ENCODE measurements around the gene AK8. TPM values are rescaled to one million over a fixed set of nuclear protein-coding genes. Genes with fewer than 3 reads are reported as not detected.
A peak's percentile ranks its signal among the peaks of the same experiment; 100 is the strongest.

Gene AK8
- total and polyA plus RNA-seq, 4 donors, result 2.3 to 5.3 (median 3.9) TPM

GRCh38 chr9:132833550-132834121 lies 44.4 kb downstream of the AK8 start:
- Histone ChIP-seq H3K4me3 (ENCODE audit: low read depth, low read length) (no peak overlapping the region), H3K27me3 (ENCODE audit: control insufficient read depth, insufficient read depth, low read length) (peaks cover 10% of the 10 kb centered on the region), H3K36me3 (ENCODE audit: control insufficient read depth, insufficient read depth, low read length) (no peaks in the 10 kb centered on the region), H3K9me3 (ENCODE audit: control insufficient read depth, insufficient read depth, low read length) (no peaks in the 10 kb centered on the region), H3K4me1 (ENCODE audit: control insufficient read depth, insufficient read depth, low read length) (peaks cover 15% of the 10 kb centered on the region), H3K27ac (ENCODE audit: low read depth, low read length) (no peak overlapping the region)
- 11% methylated on average over 19 of the region's 24 CpGs for WGBS (ENCODE audit: insufficient coverage)
- DNase-seq (ENCODE audit: low read depth in 4 of 6, low spot score in 6 of 6), result peak in 2 of 6 donors; percentile 60 to 80

- no peak for DNase-seq (ENCODE audit: low read depth in 4 of 6, low spot score in 6 of 6)
- Histone ChIP-seq H3K36me3 (ENCODE audit: control insufficient read depth, insufficient read depth, low read length) (peaks cover 4% of the 10 kb centered on the region), H3K4me3 (ENCODE audit: low read depth, low read length) (no peak overlapping the region), H3K27ac (ENCODE audit: low read depth, low read length) (no peak overlapping the region), H3K4me1 (ENCODE audit: control insufficient read depth, insufficient read depth, low read length) (peaks cover 15% of the 10 kb centered on the region), H3K9me3 (ENCODE audit: control insufficient read depth, insufficient read depth, low read length) (no peaks in the 10 kb centered on the region), H3K27me3 (ENCODE audit: control insufficient read depth, insufficient read depth, low read length) (peaks cover 10% of the 10 kb centered on the region)
- 85% methylated on average over 4 of the region's 9 CpGs for WGBS (ENCODE audit: insufficient coverage)
These were observed 45.8 kb downstream of the AK8 start for GRCh38 chr9:132832171-132832881.

- WGBS (ENCODE audit: insufficient coverage), result 91% methylated on average over 15 of the region's 16 CpGs
- H3K27me3 ChIP-seq (ENCODE audit: control insufficient read depth, insufficient read depth, low read length), result peaks cover 10% of the 10 kb centered on the region
These were observed 49.8 kb downstream of the AK8 start for GRCh38 chr9:132828201-132828770.

GRCh38 chr9:132827366-132827765 lies 50.7 kb downstream of the AK8 start:
- Histone ChIP-seq H3K4me1 (ENCODE audit: control insufficient read depth, insufficient read depth, low read length) (peaks cover 18% of the 10 kb centered on the region), H3K36me3 (ENCODE audit: control insufficient read depth, insufficient read depth, low read length) (peaks cover 16% of the 10 kb centered on the region), H3K4me3 (ENCODE audit: low read depth, low read length) (no peak overlapping the region), H3K9me3 (ENCODE audit: control insufficient read depth, insufficient read depth, low read length) (no peaks in the 10 kb centered on the region), H3K27me3 (ENCODE audit: control insufficient read depth, insufficient read depth, low read length) (peaks cover 4% of the 10 kb centered on the region), H3K27ac (ENCODE audit: low read depth, low read length) (no peak overlapping the region)
- no peak for DNase-seq (ENCODE audit: low read depth in 4 of 6, low spot score in 6 of 6)
- 85% methylated on average over 5 of the region's 5 CpGs for WGBS (ENCODE audit: insufficient coverage)

More at GRCh38 chr9:132828201-132828770, 49.8 kb downstream of the AK8 start:
- Histone ChIP-seq H3K4me3 (ENCODE audit: low read depth, low read length) (no peak overlapping the region), H3K9me3 (ENCODE audit: control insufficient read depth, insufficient read depth, low read length) (no peaks in the 10 kb centered on the region), H3K36me3 (ENCODE audit: control insufficient read depth, insufficient read depth, low read length) (peaks cover 16% of the 10 kb centered on the region), H3K4me1 (ENCODE audit: control insufficient read depth, insufficient read depth, low read length) (peaks cover 25% of the 10 kb centered on the region), H3K27ac (ENCODE audit: low read depth, low read length) (no peak overlapping the region)
- DNase-seq (ENCODE audit: low read depth in 4 of 6, low spot score in 6 of 6), result no peak

- Histone ChIP-seq H3K9me3 (ENCODE audit: control insufficient read depth, insufficient read depth, low read length) (no peaks in the 10 kb centered on the region), H3K36me3 (ENCODE audit: control insufficient read depth, insufficient read depth, low read length) (peaks cover 16% of the 10 kb centered on the region), H3K27me3 (ENCODE audit: control insufficient read depth, insufficient read depth, low read length) (peaks cover 4% of the 10 kb centered on the region), H3K4me1 (ENCODE audit: control insufficient read depth, insufficient read depth, low read length) (peaks cover 18% of the 10 kb centered on the region), H3K4me3 (ENCODE audit: low read depth, low read length) (no peak overlapping the region), H3K27ac (ENCODE audit: low read depth, low read length) (no peak overlapping the region)
- 86% methylated on average over 13 of the region's 13 CpGs for WGBS (ENCODE audit: insufficient coverage)
- DNase-seq (ENCODE audit: low read depth in 4 of 6, low spot score in 6 of 6), result no peak
These were observed 51.3 kb downstream of the AK8 start for GRCh38 chr9:132826621-132827365.

- peaks cover 18% of the 10 kb centered on the region for H3K4me1 ChIP-seq (ENCODE audit: control insufficient read depth, insufficient read depth, low read length)
- WGBS (ENCODE audit: insufficient coverage), result 90% methylated on average over 12 of the region's 12 CpGs
- no peak for DNase-seq (ENCODE audit: low read depth in 4 of 6, low spot score in 6 of 6)
- peaks cover 16% of the 10 kb centered on the region for H3K36me3 ChIP-seq (ENCODE audit: control insufficient read depth, insufficient read depth, low read length)
- no peaks in the 10 kb centered on the region for H3K9me3 ChIP-seq (ENCODE audit: control insufficient read depth, insufficient read depth, low read length)
- no peak overlapping the region for H3K4me3 ChIP-seq (ENCODE audit: low read depth, low read length)
- H3K27me3 ChIP-seq (ENCODE audit: control insufficient read depth, insufficient read depth, low read length), result peaks cover 2% of the 10 kb centered on the region
- H3K27ac ChIP-seq (ENCODE audit: low read depth, low read length), result no peak overlapping the region
These were observed 52.0 kb downstream of the AK8 start for GRCh38 chr9:132826131-132826530.

- H3K27ac ChIP-seq (ENCODE audit: low read depth, low read length), result no peak overlapping the region
- no peak overlapping the region for H3K4me3 ChIP-seq (ENCODE audit: low read depth, low read length)
- no peaks in the 10 kb centered on the region for H3K27me3 ChIP-seq (ENCODE audit: control insufficient read depth, insufficient read depth, low read length)
- peaks cover 16% of the 10 kb centered on the region for H3K36me3 ChIP-seq (ENCODE audit: control insufficient read depth, insufficient read depth, low read length)
- peak in 2 of 6 donors; percentile 15 to 94 for DNase-seq (ENCODE audit: low read depth in 4 of 6, low spot score in 6 of 6)
- 51% methylated on average over 6 of the region's 10 CpGs for WGBS (ENCODE audit: insufficient coverage)
- H3K4me1 ChIP-seq (ENCODE audit: control insufficient read depth, insufficient read depth, low read length), result peaks cover 18% of the 10 kb centered on the region
- no peaks in the 10 kb centered on the region for H3K9me3 ChIP-seq (ENCODE audit: control insufficient read depth, insufficient read depth, low read length)
These were observed 52.7 kb downstream of the AK8 start for GRCh38 chr9:132825430-132825829.

- no CpG with 5 or more reads among the region's 2 CpGs for WGBS (ENCODE audit: insufficient coverage)
- Histone ChIP-seq H3K27me3 (ENCODE audit: control insufficient read depth, insufficient read depth, low read length) (no peaks in the 10 kb centered on the region), H3K27ac (ENCODE audit: low read depth, low read length) (no peak overlapping the region), H3K9me3 (ENCODE audit: control insufficient read depth, insufficient read depth, low read length) (no peaks in the 10 kb centered on the region), H3K4me3 (ENCODE audit: low read depth, low read length) (no peak overlapping the region), H3K36me3 (ENCODE audit: control insufficient read depth, insufficient read depth, low read length) (peaks cover 16% of the 10 kb centered on the region), H3K4me1 (ENCODE audit: control insufficient read depth, insufficient read depth, low read length) (peaks cover 18% of the 10 kb centered on the region)
- DNase-seq (ENCODE audit: low read depth in 4 of 6, low spot score in 6 of 6), result peak in 2 of 6 donors; percentile 22 to 95
These were observed 53.1 kb downstream of the AK8 start for GRCh38 chr9:132824951-132825350.

- H3K27me3 ChIP-seq (ENCODE audit: control insufficient read depth, insufficient read depth, low read length), result no peaks in the 10 kb centered on the region
- H3K36me3 ChIP-seq (ENCODE audit: control insufficient read depth, insufficient read depth, low read length), result peaks cover 16% of the 10 kb centered on the region
- no peak overlapping the region for H3K27ac ChIP-seq (ENCODE audit: low read depth, low read length)
- 91% methylated on average over 7 of the region's 8 CpGs for WGBS (ENCODE audit: insufficient coverage)
- no peak for DNase-seq (ENCODE audit: low read depth in 4 of 6, low spot score in 6 of 6)
- H3K4me3 ChIP-seq (ENCODE audit: low read depth, low read length), result no peak overlapping the region
- peaks cover 18% of the 10 kb centered on the region for H3K4me1 ChIP-seq (ENCODE audit: control insufficient read depth, insufficient read depth, low read length)
- H3K9me3 ChIP-seq (ENCODE audit: control insufficient read depth, insufficient read depth, low read length), result no peaks in the 10 kb centered on the region
These were observed 53.9 kb downstream of the AK8 start for GRCh38 chr9:132824151-132824550.
